ENCODE data around the gene RAP1B.

DNA sequence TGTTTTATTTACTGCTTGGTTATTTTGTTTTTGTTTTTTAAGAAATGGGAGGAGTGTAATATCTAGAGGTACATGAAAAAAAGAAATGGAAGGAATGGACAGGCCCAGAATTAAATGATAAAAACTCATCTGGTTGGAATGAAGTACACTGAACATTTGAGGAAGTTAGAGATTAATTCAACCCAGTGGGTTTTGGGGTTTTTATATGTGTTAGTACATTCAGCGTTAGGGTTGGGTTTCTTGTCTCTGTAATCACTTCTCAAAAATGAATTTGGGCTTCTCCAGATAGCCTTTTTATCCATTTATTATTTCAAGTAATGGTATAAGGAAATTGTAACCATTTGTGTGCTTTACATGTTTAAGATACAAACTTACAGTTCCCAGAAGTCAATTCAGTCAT lies 56.6 kb downstream of the RAP1B start:
- TF ChIP-seq, protein P1, sequence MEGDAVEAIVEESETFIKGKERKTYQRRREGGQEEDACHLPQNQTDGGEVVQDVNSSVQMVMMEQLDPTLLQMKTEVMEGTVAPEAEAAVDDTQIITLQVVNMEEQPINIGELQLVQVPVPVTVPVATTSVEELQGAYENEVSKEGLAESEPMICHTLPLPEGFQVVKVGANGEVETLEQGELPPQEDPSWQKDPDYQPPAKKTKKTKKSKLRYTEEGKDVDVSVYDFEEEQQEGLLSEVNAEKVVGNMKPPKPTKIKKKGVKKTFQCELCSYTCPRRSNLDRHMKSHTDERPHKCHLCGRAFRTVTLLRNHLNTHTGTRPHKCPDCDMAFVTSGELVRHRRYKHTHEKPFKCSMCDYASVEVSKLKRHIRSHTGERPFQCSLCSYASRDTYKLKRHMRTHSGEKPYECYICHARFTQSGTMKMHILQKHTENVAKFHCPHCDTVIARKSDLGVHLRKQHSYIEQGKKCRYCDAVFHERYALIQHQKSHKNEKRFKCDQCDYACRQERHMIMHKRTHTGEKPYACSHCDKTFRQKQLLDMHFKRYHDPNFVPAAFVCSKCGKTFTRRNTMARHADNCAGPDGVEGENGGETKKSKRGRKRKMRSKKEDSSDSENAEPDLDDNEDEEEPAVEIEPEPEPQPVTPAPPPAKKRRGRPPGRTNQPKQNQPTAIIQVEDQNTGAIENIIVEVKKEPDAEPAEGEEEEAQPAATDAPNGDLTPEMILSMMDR (IDR thresholded peaks at IDR 0.05) = no peak
- TF ChIP-seq POLR2A (IDR thresholded peaks at IDR 0.05) = no peak
